PC-3 (cell line): ENCODE results near the gene RASAL2. TPM values are rescaled to one million over a fixed set of nuclear protein-coding genes. Genes with fewer than 3 reads are reported as not detected.
A peak's percentile ranks its signal among the peaks of the same experiment; 100 is the strongest.

Experiments
- ATAC-seq: fragments of 200-7000 bp; cut with Tn5 transposase; 2 replicates; pipeline ENCODE4 v1.9.1; 2020; ENCODE audit warnings: mild to moderate bottlenecking, moderate library complexity
- BruUV-seq: library from RNA; stranded (reverse); fragments of 400-500 nt; replicated peaks from 2 replicates; lab custom pipeline; 2021; lab: Mats Ljungman, UMichigan
- CTCF ChIA-PET: fragments of 300-600 bp; sonication (Branson Sonifier 250); formaldehyde crosslinking; loops from one replicate; lab custom pipeline; 2022; ENCODE audit warnings: antibody characterized with exemption; lab: Charles Lee
- POLR2A ChIA-PET: fragments of 300-600 bp; sonication (Branson Sonifier 250); formaldehyde crosslinking; loops from one replicate; lab custom pipeline; 2022; ENCODE audit warnings: antibody characterized with exemption; ENCODE audit not compliant: unreplicated experiment; lab: Charles Lee
- DNase-seq: peaks from one replicate; pipeline ENCODE4 v3.0.0-alpha.2; 2015
- H2AFZ ChIP-seq: fragments of 300-600 bp; sonication (generic); 2 replicates; pipeline ENCODE4 v1.6.0; 2016; ENCODE audit warnings: antibody characterized with exemption, low read length
- H3F3A ChIP-seq: fragments of 300-600 bp; sonication (generic); one replicate; pipeline ENCODE4 v1.6.0; 2017; ENCODE audit warnings: antibody characterized with exemption, low read length, control low read depth, mild to moderate bottlenecking; ENCODE audit not compliant: unreplicated experiment
- H3K27ac ChIP-seq: fragments of 300-600 bp; sonication (generic); 2 replicates; pipeline ENCODE4 v1.5.1; 2016; ENCODE audit warnings: mild to moderate bottlenecking, low read length
- H3K27me3 ChIP-seq: fragments of 300-600 bp; sonication (generic); 2 replicates; pipeline ENCODE4 v1.6.1; 2016; ENCODE audit warnings: low read length, mixed read lengths
- H3K36me3 ChIP-seq: fragments of 300-600 bp; sonication (generic); 2 replicates; pipeline ENCODE4 v1.6.1; 2016; ENCODE audit warnings: low read depth, mixed run types, low read length, mixed read lengths
- H3K4me1 ChIP-seq: fragments of 300-600 bp; sonication (generic); 2 replicates; pipeline ENCODE4 v1.5.1; 2016; ENCODE audit warnings: low read length; ENCODE audit not compliant: insufficient read depth
- H3K4me2 ChIP-seq: fragments of 300-600 bp; sonication (generic); 2 replicates; pipeline ENCODE4 v1.6.0; 2016; ENCODE audit warnings: low read length
- H3K4me3 ChIP-seq: fragments of 300-600 bp; sonication (generic); 2 replicates; pipeline ENCODE4 v1.5.1; 2016; ENCODE audit warnings: mild to moderate bottlenecking, low read length, mixed read lengths
- H3K79me2 ChIP-seq: fragments of 300-600 bp; sonication (generic); 2 replicates; pipeline ENCODE4 v1.6.1; 2017; ENCODE audit warnings: low read length, mixed read lengths
- H3K9ac ChIP-seq: fragments of 300-600 bp; sonication (generic); 2 replicates; pipeline ENCODE4 v1.6.0; 2016; ENCODE audit warnings: mild to moderate bottlenecking, low read length
- H3K9me2 ChIP-seq: fragments of 300-600 bp; sonication (generic); replicated peaks from 2 replicates; pipeline ENCODE4 v1.6.1; 2016; ENCODE audit warnings: mixed run types, low read length, mixed read lengths
- H3K9me3 ChIP-seq: fragments of 300-600 bp; sonication (generic); 2 replicates; pipeline ENCODE4 v1.6.1; 2016; ENCODE audit warnings: low read length, mixed read lengths
- H4K20me1 ChIP-seq: fragments of 300-600 bp; sonication (generic); 2 replicates; pipeline ENCODE4 v1.6.1; 2016; ENCODE audit warnings: low read length, mixed read lengths
- EZH2 ChIP-seq: fragments of 300-600 bp; sonication (generic); IDR thresholded peaks from one replicate; pipeline ENCODE4 v1.6.1; 2017; ENCODE audit warnings: antibody characterized with exemption, mild to moderate bottlenecking, low read length; ENCODE audit not compliant: unreplicated experiment
- EZH2phosphoT487 ChIP-seq: fragments of 300-600 bp; sonication (generic); IDR thresholded peaks from 2 replicates; pipeline ENCODE4 v1.6.1; 2018; ENCODE audit warnings: mild to moderate bottlenecking, antibody characterized with exemption, low read length, borderline replicate concordance
- intact Hi-C: fragments of 100-400 bp; cut with micrococcal nuclease; formaldehyde crosslinking; loops from 2 replicates; pipeline ENCODE4 v1.9.0; 2023
- total RNA-seq: library from RNA; depleted of rRNA; stranded (reverse); fragments of >200 nt; gene quantifications from 2 replicates; pipeline ENCODE4 v1.2.3, GENCODE V29; 2014
- TF ChIP-seq, protein P1 (sequence below): fragments of 300-600 bp; sonication (generic); conservative IDR thresholded peaks from 2 replicates; pipeline ENCODE4 v1.5.1; 2017; ENCODE audit warnings: antibody characterized with exemption, low read depth, mild to moderate bottlenecking, low read length

The RASAL2 gene
- total RNA-seq, 1 experiment from 2014 or later = 7.9 TPM

GRCh38 chr1:178091986-178092745 is 1.7 kb upstream of the RASAL2 start:
- intact Hi-C loops = loop anchor here (5.0 kb wide), 1 partner anchor 35 kb away; no protein-coding TSS in a partner anchor
- Histone ChIP-seq H3K4me1 (peaks cover 30% of the 10 kb centered on the region), H3K79me2 (peaks cover 29% of the 10 kb centered on the region), H3K4me3 (peak overlapping the region; percentile 83), H3K27me3 (no peaks in the 10 kb centered on the region), H3F3A (no peaks in the 10 kb centered on the region), H3K36me3 (no peaks in the 10 kb centered on the region), H3K4me2 (peak overlapping the region; percentile 88), H3K9me3 (no peaks in the 10 kb centered on the region), H3K27ac (peak overlapping the region; percentile 54; the same call in 1 of the 2 replicates), H3K9ac (0 out of 2 replicates have a peak overlapping the region, but pooled peaks have one; percentile 71), H4K20me1 (no peaks in the 10 kb centered on the region), H3K9me2 (no peaks in the 10 kb centered on the region), H2AFZ (0 out of 2 replicates have a peak overlapping the region, but pooled peaks have one; percentile 18)
- ATAC-seq = no peak
- POLR2A ChIA-PET = no interaction called here
- TF ChIP-seq EZH2 (no peak), EZH2phosphoT487 (no peak)
- TF ChIP-seq, protein P1, sequence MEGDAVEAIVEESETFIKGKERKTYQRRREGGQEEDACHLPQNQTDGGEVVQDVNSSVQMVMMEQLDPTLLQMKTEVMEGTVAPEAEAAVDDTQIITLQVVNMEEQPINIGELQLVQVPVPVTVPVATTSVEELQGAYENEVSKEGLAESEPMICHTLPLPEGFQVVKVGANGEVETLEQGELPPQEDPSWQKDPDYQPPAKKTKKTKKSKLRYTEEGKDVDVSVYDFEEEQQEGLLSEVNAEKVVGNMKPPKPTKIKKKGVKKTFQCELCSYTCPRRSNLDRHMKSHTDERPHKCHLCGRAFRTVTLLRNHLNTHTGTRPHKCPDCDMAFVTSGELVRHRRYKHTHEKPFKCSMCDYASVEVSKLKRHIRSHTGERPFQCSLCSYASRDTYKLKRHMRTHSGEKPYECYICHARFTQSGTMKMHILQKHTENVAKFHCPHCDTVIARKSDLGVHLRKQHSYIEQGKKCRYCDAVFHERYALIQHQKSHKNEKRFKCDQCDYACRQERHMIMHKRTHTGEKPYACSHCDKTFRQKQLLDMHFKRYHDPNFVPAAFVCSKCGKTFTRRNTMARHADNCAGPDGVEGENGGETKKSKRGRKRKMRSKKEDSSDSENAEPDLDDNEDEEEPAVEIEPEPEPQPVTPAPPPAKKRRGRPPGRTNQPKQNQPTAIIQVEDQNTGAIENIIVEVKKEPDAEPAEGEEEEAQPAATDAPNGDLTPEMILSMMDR = no peak
- no TSS peak for BruUV-seq
- CTCF ChIA-PET = no interaction called here
- peak; percentile 20 for DNase-seq

GRCh38 chr1:178092878-178093493 is 918 bp upstream of the RASAL2 start:
- Histone ChIP-seq H3K9me3 (no peaks in the 10 kb centered on the region), H3K9ac (peak overlapping the region; percentile 71), H3K79me2 (peaks cover 38% of the 10 kb centered on the region), H3K4me2 (peak overlapping the region; percentile 88), H3K9me2 (no peaks in the 10 kb centered on the region), H3K4me1 (peaks cover 37% of the 10 kb centered on the region), H3K4me3 (peak overlapping the region; percentile 83), H3K27me3 (no peaks in the 10 kb centered on the region), H3K27ac (peak overlapping the region; percentile 54), H3K36me3 (no peaks in the 10 kb centered on the region), H4K20me1 (no peaks in the 10 kb centered on the region), H2AFZ (peak overlapping the region; percentile 93), H3F3A (no peaks in the 10 kb centered on the region)
- CTCF ChIA-PET = no interaction called here
- POLR2A ChIA-PET = interaction anchor here (0.7 kb wide), 1 partner anchor 75 kb away, joined by 5 read pairs; no protein-coding TSS in a partner anchor
- intact Hi-C loops = loop anchor here (5.0 kb wide), 1 partner anchor 36 kb away; no protein-coding TSS in a partner anchor
- DNase-seq (no peak), ATAC-seq (peak; percentile 33)
- no peak for TF ChIP-seq EZH2
- no peak for TF ChIP-seq EZH2phosphoT487
- TF ChIP-seq, protein P1 = no peak
- TSS peak; percentile 64 for BruUV-seq
